ENCODE results near the gene NBEAL2.

The NBEAL2 gene

GRCh38 chr3:46950650-46951241 is 28.7 kb upstream of the NBEAL2 start:
- no peak overlapping the region for H3K4me3 ChIP-seq (ENCODE audit: control insufficient read depth, low read depth, low read length)
- DNase-seq (ENCODE audit: low read depth): no peak
- TF ChIP-seq CTCF (conservative IDR thresholded peaks at IDR 0.05; ENCODE audit: control insufficient read depth, insufficient read depth, low read depth, low read length): no peak

- no peak for TF ChIP-seq CTCF (conservative IDR thresholded peaks at IDR 0.05; ENCODE audit: control insufficient read depth, insufficient read depth, low read depth, low read length)
- H3K4me3 ChIP-seq (ENCODE audit: control insufficient read depth, low read depth, low read length): no peak overlapping the region
- no peak for DNase-seq (ENCODE audit: low read depth)
Measured at GRCh38 chr3:46952813-46953212, 26.7 kb upstream of the NBEAL2 start.

GRCh38 chr3:46953234-46954010 is 26.0 kb upstream of the NBEAL2 start:
- DNase-seq (ENCODE audit: low read depth): no peak
- no peak for TF ChIP-seq CTCF (conservative IDR thresholded peaks at IDR 0.05; ENCODE audit: control insufficient read depth, insufficient read depth, low read depth, low read length)
- no peak overlapping the region for H3K4me3 ChIP-seq (ENCODE audit: control insufficient read depth, low read depth, low read length)

- no peak for TF ChIP-seq CTCF (conservative IDR thresholded peaks at IDR 0.05; ENCODE audit: control insufficient read depth, insufficient read depth, low read depth, low read length)
- H3K4me3 ChIP-seq (ENCODE audit: control insufficient read depth, low read depth, low read length): no peak overlapping the region
- no peak for DNase-seq (ENCODE audit: low read depth)
Measured at GRCh38 chr3:46954178-46954577, 25.3 kb upstream of the NBEAL2 start.

- no peak for TF ChIP-seq CTCF (conservative IDR thresholded peaks at IDR 0.05; ENCODE audit: control insufficient read depth, insufficient read depth, low read depth, low read length)
- no peak for DNase-seq (ENCODE audit: low read depth)
- no peak overlapping the region for H3K4me3 ChIP-seq (ENCODE audit: control insufficient read depth, low read depth, low read length)
Measured at GRCh38 chr3:46955157-46955556, 24.3 kb upstream of the NBEAL2 start.

- DNase-seq (ENCODE audit: low read depth): no peak
- TF ChIP-seq CTCF (conservative IDR thresholded peaks at IDR 0.05; ENCODE audit: control insufficient read depth, insufficient read depth, low read depth, low read length): no peak
- H3K4me3 ChIP-seq (ENCODE audit: control insufficient read depth, low read depth, low read length): no peak overlapping the region
Measured at GRCh38 chr3:46955801-46956259, 23.6 kb upstream of the NBEAL2 start.
